H4 (cell line): Measurements from ENCODE around the gene ISLR. TPM values are rescaled to one million over a fixed set of nuclear protein-coding genes. Genes with fewer than 3 reads are reported as not detected.
A peak's percentile ranks its signal among the peaks of the same experiment; 100 is the strongest.

Experiments
- DNase-seq: peaks from one replicate; pipeline ENCODE4 v3.0.0-alpha.2; 2015; ENCODE audit warnings: low spot score
- total RNA-seq: library from RNA; depleted of rRNA; stranded (reverse); fragments of >200 nt; shearing (Covaris generic); gene quantifications from 2 replicates; pipeline ENCODE4 v1.2.3, GENCODE V29; 2014; rRNA removed

The ISLR gene
- total RNA-seq = 0.06 TPM in 1 of 2 replicates, not detected in the other

GRCh38 chr15:74173380-74174218 lies at the start of gene ISLR:
Gene ISLR (plus strand): TSS chr15:74173710. CDS start chr15:74174859, 1,149 bp downstream.
- DNase-seq = no peak

GRCh38 chr15:74124196-74124595 lies 49.3 kb upstream of the ISLR start:
- DNase-seq = no peak

GRCh38 chr15:74124759-74125158 lies 48.8 kb upstream of the ISLR start:
- no peak for DNase-seq

GRCh38 chr15:74127255-74127953 lies 46.1 kb upstream of the ISLR start:
- DNase-seq = peak; percentile 85

GRCh38 chr15:74127954-74128784 lies 45.3 kb upstream of the ISLR start:
- DNase-seq = no peak

- no peak for DNase-seq
Observed at GRCh38 chr15:74128785-74129585, 44.5 kb upstream of the ISLR start.

GRCh38 chr15:74129586-74130154 lies 43.8 kb upstream of the ISLR start:
- DNase-seq = no peak

GRCh38 chr15:74130155-74130848 lies 43.2 kb upstream of the ISLR start, which contains the start of gene ISLR2:
Gene ISLR2 (plus strand): TSS chr15:74130586. CDS start chr15:74132755, 2,169 bp downstream.
- no peak for DNase-seq

- DNase-seq = no peak
Observed at GRCh38 chr15:74130849-74131627, 42.5 kb upstream of the ISLR start.

- no peak for DNase-seq
Observed at GRCh38 chr15:74131628-74132413, 41.7 kb upstream of the ISLR start.

GRCh38 chr15:74132681-74133651 lies 40.5 kb upstream of the ISLR start:
- no peak for DNase-seq

GRCh38 chr15:74133694-74134386 lies 39.7 kb upstream of the ISLR start:
- DNase-seq = no peak

- no peak for DNase-seq
Observed at GRCh38 chr15:74134387-74135027, 39.0 kb upstream of the ISLR start.

GRCh38 chr15:74135041-74135565 lies 38.4 kb upstream of the ISLR start:
- DNase-seq = no peak

GRCh38 chr15:74136540-74136813 lies 37.0 kb upstream of the ISLR start:
- DNase-seq = no peak
